HTR-8/SVneo (cell line): ENCODE data around the gene LMNA.
"Not testable (repeated sequence)": the region's sequence is repeated elsewhere in the genome, so short reads cannot be mapped to it uniquely, and the experiment has no call there.

Experiments
- DNase-seq: peaks from one replicate; pipeline ENCODE4 v3.0.0; 2011; ENCODE audit warnings: low spot score, mixed read lengths; ENCODE audit not compliant: insufficient read length
- FAIRE-seq: peaks from 2 replicates; lab custom pipeline; 2011; peaks lifted over from hg19 to GRCh38; lab: Jason Lieb, UNC

LMNA gene

GRCh38 chr1:156186347-156187177 lies 72.1 kb downstream of the LMNA start:
- not testable (repeated sequence) for DNase-seq, FAIRE-seq
